ENCODE results near the gene ARID5A. TPM values are rescaled to one million over a fixed set of nuclear protein-coding genes. Genes with fewer than 3 reads are reported as not detected.

Gene ARID5A
- total and polyA plus RNA-seq, 9 of the 15 experiments (the other 6 are each of a cell fraction or from before 2014, with no cell fraction given): 0.14 to 12.5 (median 3.0) TPM

- CTCF ChIA-PET (ENCODE audit: low intra/inter-chr PET ratio): no interaction called here
- peaks cover 8 to 18% of the 10 kb centered on the region in 2 experiments for H3K4me1 ChIP-seq (replicated peaks in 1 of 2; ENCODE audit: control insufficient read depth in 2 of 2, insufficient read depth in 2 of 2, low read length in 2 of 2)
- no TSS peak for BruUV-seq (replicated peaks)
- DNase-seq (ENCODE audit: extremely low read depth in 1 of 4, low spot score in 3 of 4) (peak in 1 of 4 experiments; percentile 26), ATAC-seq (no peak), FAIRE-seq (no peak)
- in situ Hi-C loops (cut with MboI) (no loop called here), intact Hi-C loops (cut with micrococcal nuclease) (no loop called here)
- TF ChIP-seq DPF2 (IDR thresholded peaks at IDR 0.05): peak; percentile 35; the same call in 1 of the 2 replicates
- TF ChIP-seq CBFA2T3 (IDR thresholded peaks at IDR 0.05): 0 out of 2 replicates have a peak, but pooled peaks have one; percentile 13
- TF ChIP-seq PHB2 (IDR thresholded peaks at IDR 0.05; ENCODE audit: low read depth): no peak
- peak; percentile 43; the same call in 1 of the 2 replicates for TF ChIP-seq FOSL1 (tag; conservative IDR thresholded peaks at IDR 0.05)
- 0 out of 2 replicates have a peak, but pooled peaks have one; percentile 28 for TF ChIP-seq ARID1B (IDR thresholded peaks at IDR 0.05)
- TF ChIP-seq ZBTB7A (IDR thresholded peaks at IDR 0.05; ENCODE audit: borderline replicate concordance, control insufficient read depth, low read depth, low read length): peak; percentile 29; the same call in 1 of the 2 replicates
- peak; percentile 29; the same call in 1 of the 2 replicates for TF ChIP-seq SMARCA4 (IDR thresholded peaks at IDR 0.05)
- no peak for TF ChIP-seq TAF9B (IDR thresholded peaks at IDR 0.05; ENCODE audit: partially characterized antibody)
- POLR2A ChIA-PET: interaction anchor here (0.6 kb wide), 1 partner anchor 10 kb away, joined by 4 read pairs; no protein-coding TSS in a partner anchor
- H3K27ac ChIP-seq (ENCODE audit: extremely low read depth, low read depth, low read length): no peak overlapping the region
- H3K36me3 ChIP-seq (ENCODE audit: control insufficient read depth, insufficient read depth, low read length): no peaks in the 10 kb centered on the region
- H3K9ac ChIP-seq (ENCODE audit: insufficient read depth in 1 of 2, low read depth in 2 of 2, low read length in 2 of 2): no peak overlapping the region
- WGBS (ENCODE audit: insufficient coverage, low coverage, missing lambda C conversion rate): 37% methylated on average over 14 of the region's 14 CpGs
- H4K20me1 ChIP-seq (replicated peaks; ENCODE audit: control insufficient read depth, insufficient read depth, low read length): no peaks in the 10 kb centered on the region
- H2AFZ ChIP-seq (ENCODE audit: low read depth, low read length): no peak overlapping the region
- H3K27me3 ChIP-seq (ENCODE audit: control insufficient read depth in 2 of 2, insufficient read depth in 2 of 2, low read length in 2 of 2): peaks cover 2 to 49% of the 10 kb centered on the region in 2 experiments; a peak in 4 of 5 replicates
- no peaks in the 10 kb centered on the region for H3K9me1 ChIP-seq (ENCODE audit: control insufficient read depth, insufficient read depth, low read length)
- no peak overlapping the region; the same call in 1 of the 2 replicates for H3K4me2 ChIP-seq (ENCODE audit: insufficient read depth, low read length)
- no peaks in the 10 kb centered on the region for H3K9me3 ChIP-seq (replicated peaks; ENCODE audit: control insufficient read depth, insufficient read depth, low read depth, low read length)
- H3K4me3 ChIP-seq: no peak overlapping the region
- H3K79me2 ChIP-seq (ENCODE audit: control insufficient read depth, insufficient read depth, low read length): no peaks in the 10 kb centered on the region
Measured at GRCh38 chr2:96528006-96528699, 8.4 kb upstream of the ARID5A start.
